HEK293T (cell line): ENCODE data around the gene SLC38A10.

ENCODE experiments used
- BHLHE40 ChIP-seq: fragments of 450-650 bp; IDR thresholded peaks from 2 replicates; pipeline ENCODE4 v1.6.1; 2016; ENCODE audit warnings: mild to moderate bottlenecking, moderate library complexity, borderline replicate concordance
- CTBP1 ChIP-seq: fragments of 450-650 bp; IDR thresholded peaks from 2 replicates; pipeline ENCODE4 v1.6.1; 2016; ENCODE audit warnings: borderline replicate concordance
- ELF4 ChIP-seq: fragments of 450-650 bp; IDR thresholded peaks from 2 replicates; pipeline ENCODE4 v1.6.1; 2017; ENCODE audit warnings: antibody characterized with exemption
- FOXK2 ChIP-seq: fragments of 450-650 bp; IDR thresholded peaks from 2 replicates; pipeline ENCODE4 v1.6.1; 2016; ENCODE audit warnings: mild to moderate bottlenecking
- FOXM1 ChIP-seq: fragments of 450-650 bp; IDR thresholded peaks from 2 replicates; pipeline ENCODE4 v1.6.1; 2017; ENCODE audit warnings: mild to moderate bottlenecking, borderline replicate concordance
- HDGF ChIP-seq: fragments of 450-650 bp; IDR thresholded peaks from 2 replicates; pipeline ENCODE4 v1.6.1; 2017; ENCODE audit warnings: antibody characterized with exemption, borderline replicate concordance
- LEF1 ChIP-seq: fragments of 450-650 bp; IDR thresholded peaks from 2 replicates; pipeline ENCODE4 v1.6.1; 2017; ENCODE audit warnings: mild to moderate bottlenecking, borderline replicate concordance
- NFRKB ChIP-seq: fragments of 450-650 bp; IDR thresholded peaks from 2 replicates; pipeline ENCODE4 v1.6.1; 2016; ENCODE audit warnings: mild to moderate bottlenecking, moderate library complexity
- SP1 ChIP-seq: fragments of 450-650 bp; IDR thresholded peaks from 2 replicates; pipeline ENCODE4 v1.6.1; 2017
- SUZ12 ChIP-seq: fragments of 450-650 bp; IDR thresholded peaks from 2 replicates; pipeline ENCODE4 v1.6.1; 2016; ENCODE audit warnings: mild to moderate bottlenecking
- TARDBP ChIP-seq: fragments of 450-650 bp; IDR thresholded peaks from 2 replicates; pipeline ENCODE4 v1.6.1; 2016
- TF ChIP-seq, protein P1 (sequence below): fragments of 450-650 bp; IDR thresholded peaks from 2 replicates; pipeline ENCODE4 v1.6.1; 2016

GRCh38 chr17:81285894-81286293 is 9.2 kb downstream of the SLC38A10 start:
- no peak for TF ChIP-seq SP1
- TF ChIP-seq NFRKB = no peak
- TF ChIP-seq TARDBP = no peak
- TF ChIP-seq, protein P1, sequence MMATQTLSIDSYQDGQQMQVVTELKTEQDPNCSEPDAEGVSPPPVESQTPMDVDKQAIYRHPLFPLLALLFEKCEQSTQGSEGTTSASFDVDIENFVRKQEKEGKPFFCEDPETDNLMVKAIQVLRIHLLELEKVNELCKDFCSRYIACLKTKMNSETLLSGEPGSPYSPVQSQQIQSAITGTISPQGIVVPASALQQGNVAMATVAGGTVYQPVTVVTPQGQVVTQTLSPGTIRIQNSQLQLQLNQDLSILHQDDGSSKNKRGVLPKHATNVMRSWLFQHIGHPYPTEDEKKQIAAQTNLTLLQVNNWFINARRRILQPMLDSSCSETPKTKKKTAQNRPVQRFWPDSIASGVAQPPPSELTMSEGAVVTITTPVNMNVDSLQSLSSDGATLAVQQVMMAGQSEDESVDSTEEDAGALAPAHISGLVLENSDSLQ = no peak
- TF ChIP-seq SUZ12 = no peak
- no peak for TF ChIP-seq ELF4
- no peak for TF ChIP-seq HDGF
- TF ChIP-seq FOXK2 = no peak
- TF ChIP-seq BHLHE40 = no peak
- no peak for TF ChIP-seq LEF1
- no peak for TF ChIP-seq FOXM1
- no peak for TF ChIP-seq CTBP1
